ENCODE data around the gene LARP4.
A peak's percentile ranks its signal among the peaks of the same experiment; 100 is the strongest.
"Not testable (repeated sequence)": the region's sequence is repeated elsewhere in the genome, so short reads cannot be mapped to it uniquely, and the experiment has no call there.

Gene LARP4

GRCh38 chr12:50520416-50521207, 119.9 kb downstream of the LARP4 start:
- DNase-seq (ENCODE audit: low spot score) (no peak), FAIRE-seq (no peak)

DNA sequence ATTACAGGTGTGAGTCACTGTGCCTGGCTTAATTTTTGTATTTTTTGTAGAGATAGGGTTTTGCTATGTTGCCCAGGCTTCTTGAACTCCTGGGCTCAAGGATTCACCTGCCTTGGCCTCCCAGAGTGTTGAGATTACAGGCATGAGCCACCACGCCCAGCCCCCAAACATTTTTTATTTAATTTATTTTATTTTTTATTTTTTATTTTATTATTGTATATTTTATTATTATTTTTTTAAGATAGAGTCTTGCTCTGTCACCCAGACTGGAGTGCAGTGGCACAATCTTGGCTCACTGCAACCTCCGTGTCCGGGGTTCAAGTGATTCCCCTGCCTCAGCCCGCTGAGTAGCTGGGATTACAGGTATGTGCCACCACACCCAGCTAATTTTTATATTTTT, 121.1 kb downstream of the LARP4 start:
- not testable (repeated sequence) for DNase-seq (ENCODE audit: low spot score); FAIRE-seq

GRCh38 chr12:50523772-50524171, 123.1 kb downstream of the LARP4 start:
- DNase-seq (ENCODE audit: low spot score) (no peak), FAIRE-seq (no peak)

DNA sequence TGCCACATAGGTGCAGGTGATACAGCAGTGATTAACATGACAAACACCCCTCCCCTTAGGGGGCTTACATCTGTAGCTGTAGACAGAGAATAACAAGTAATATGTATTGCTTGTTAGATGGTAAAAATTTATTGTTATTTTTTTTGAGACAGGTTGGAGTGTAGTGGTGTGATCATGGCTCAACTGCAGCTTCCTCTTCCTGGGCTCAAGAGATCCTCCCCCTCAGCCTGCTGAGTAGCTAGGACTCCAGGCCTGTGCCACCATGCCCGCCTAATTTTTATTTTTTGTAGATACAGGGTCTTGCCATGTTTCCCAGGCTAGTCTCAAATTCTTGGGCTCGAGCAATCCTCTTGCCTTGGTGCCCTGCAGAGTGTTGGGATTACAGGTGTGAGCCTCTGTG, 123.9 kb downstream of the LARP4 start:
- FAIRE-seq (no peak), DNase-seq (ENCODE audit: low spot score) (no peak)

DNA sequence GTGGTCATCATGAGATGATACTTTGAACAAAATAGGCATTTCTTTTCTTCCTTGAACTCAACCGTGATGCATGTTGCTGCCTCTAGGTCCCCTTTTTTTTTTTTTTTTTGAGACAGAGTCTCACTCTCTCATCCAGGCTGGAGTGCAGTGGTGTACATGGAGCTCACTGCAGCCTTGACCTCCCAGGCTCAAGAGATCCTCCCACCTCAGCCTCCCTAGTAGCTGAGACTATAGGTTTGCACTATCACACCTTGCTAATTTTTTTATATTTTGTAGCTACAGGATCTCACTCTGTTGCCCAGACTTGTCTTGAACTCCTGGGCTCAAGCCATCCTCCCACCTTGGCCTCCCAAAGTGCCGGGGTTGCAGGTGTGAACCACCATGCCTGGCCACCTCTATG, 124.7 kb downstream of the LARP4 start:
- no peak for DNase-seq (ENCODE audit: low spot score)
- no peak for FAIRE-seq

GRCh38 chr12:50527359-50527726, 126.7 kb downstream of the LARP4 start:
- FAIRE-seq (no peak), DNase-seq (ENCODE audit: low spot score) (no peak)

DNA sequence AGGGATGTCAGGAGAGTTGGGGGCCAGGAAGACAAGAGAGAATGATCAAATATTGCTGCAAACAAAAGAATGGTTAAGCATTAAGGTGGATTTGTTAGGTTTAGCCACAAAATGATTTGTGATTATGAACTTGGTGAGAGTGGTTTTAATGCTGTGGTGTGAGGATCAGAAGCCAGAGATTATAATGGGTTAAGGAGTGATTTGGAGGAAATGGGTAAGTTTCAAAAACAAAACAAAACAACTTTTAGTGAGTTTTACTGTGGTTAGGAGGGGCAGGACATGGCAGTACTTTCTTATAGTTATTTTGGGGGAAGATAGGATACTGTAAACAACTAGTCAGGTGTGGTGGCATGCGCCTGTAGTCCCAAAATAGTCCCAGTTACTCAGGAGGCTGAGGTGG, 128.1 kb downstream of the LARP4 start:
- DNase-seq (ENCODE audit: low spot score) (no peak), FAIRE-seq (no peak)

DNA sequence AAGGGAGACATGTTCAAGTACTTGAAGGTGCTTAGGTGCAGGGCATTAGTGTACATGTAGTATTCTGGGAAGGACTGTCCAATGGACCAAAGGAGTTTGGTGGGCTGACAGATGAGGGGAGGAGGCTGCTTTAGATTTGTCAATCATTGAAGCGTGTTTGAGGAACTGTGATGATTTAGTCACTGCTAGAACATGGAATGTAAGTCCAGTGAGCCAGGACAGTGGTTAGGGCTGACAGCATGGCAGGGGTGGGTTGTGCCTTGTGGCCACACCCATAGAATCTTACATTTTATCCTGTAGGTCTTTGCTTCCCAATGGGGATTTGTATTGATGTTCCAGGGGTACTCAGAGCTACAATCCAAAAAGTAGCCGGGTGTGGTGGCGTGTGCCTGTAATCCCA, 128.7 kb downstream of the LARP4 start:
- DNase-seq (ENCODE audit: low spot score), result peak; percentile 40

More for the DNA sequence above, 128.7 kb downstream of the LARP4 start:
- FAIRE-seq, result no peak

Data from RCC 7860 (cell line).